DND-41 (cell line): Measurements from ENCODE around the gene CTNNA3.

ENCODE experiments used
- ATAC-seq: fragments of 200-7000 bp; cut with Tn5 transposase; 3 replicates; pipeline ENCODE4 v1.9.1; 2021; ENCODE audit warnings: low read depth; ENCODE audit not compliant: insufficient read depth
- DNase-seq: peaks from one replicate; pipeline ENCODE4 v3.0.0-alpha.2; 2020
- H2AFZ ChIP-seq: 2 replicates; pipeline ENCODE4 v1.6.0; 2012; ENCODE audit warnings: low read depth, low read length
- H3K27ac ChIP-seq: 2 replicates; pipeline ENCODE4 v1.5.1; 2012; ENCODE audit warnings: low read length, inconsistent platforms
- H3K27me3 ChIP-seq: fragments of 200-600 bp; sonication (generic); 2 replicates; pipeline ENCODE4 v1.6.0; 2012; ENCODE audit warnings: low read length, mild to moderate bottlenecking, inconsistent platforms; ENCODE audit not compliant: insufficient read depth, poor library complexity
- H3K36me3 ChIP-seq: 2 replicates; pipeline ENCODE4 v1.5.1; 2012; ENCODE audit warnings: low read length, inconsistent platforms; ENCODE audit not compliant: insufficient read depth
- H3K4me1 ChIP-seq: 2 replicates; pipeline ENCODE4 v1.5.1; 2012; ENCODE audit warnings: mild to moderate bottlenecking, low read length; ENCODE audit not compliant: insufficient read depth
- H3K4me2 ChIP-seq: 2 replicates; pipeline ENCODE4 v1.6.0; 2012; ENCODE audit warnings: mild to moderate bottlenecking, moderate library complexity, low read length, inconsistent platforms; ENCODE audit not compliant: insufficient read depth
- H3K4me3 ChIP-seq, 2 experiments: fragments of 200-600 bp in 1 of 2; shearing (Covaris generic) in 1 of 2; 2 replicates each; pipeline ENCODE4 v1.5.1; 2012 to 2016; ENCODE audit warnings: inconsistent platforms in 2 of 2, low read length in 2 of 2, mild to moderate bottlenecking in 2 of 2, low read depth in 1 of 2, moderate library complexity in 1 of 2
- H3K79me2 ChIP-seq: 2 replicates; pipeline ENCODE4 v1.6.0; 2012; ENCODE audit warnings: low read length, inconsistent platforms; ENCODE audit not compliant: insufficient read depth
- H3K9ac ChIP-seq: 2 replicates; pipeline ENCODE4 v1.6.0; 2012; ENCODE audit warnings: low read depth, mild to moderate bottlenecking, inconsistent platforms, low read length, moderate library complexity
- H3K9me3 ChIP-seq: 2 replicates; pipeline ENCODE4 v1.5.1; 2012; ENCODE audit warnings: low read length, moderate library complexity, mild to moderate bottlenecking, inconsistent platforms; ENCODE audit not compliant: insufficient read depth, severe bottlenecking
- H4K20me1 ChIP-seq: 2 replicates; pipeline ENCODE4 v1.6.0; 2012; ENCODE audit warnings: low read length; ENCODE audit not compliant: insufficient read depth
- CTCF ChIP-seq: IDR thresholded peaks from 2 replicates; pipeline ENCODE4 v1.5.1; 2012; ENCODE audit warnings: borderline replicate concordance, low read length, moderate library complexity, mild to moderate bottlenecking; ENCODE audit not compliant: poor library complexity, severe bottlenecking; ENCODE audit errors: extremely low read depth
- EZH2 ChIP-seq: IDR thresholded peaks from 3 replicates; pipeline ENCODE4 v1.6.1; 2012; ENCODE audit warnings: borderline replicate concordance, low read depth, mild to moderate bottlenecking, moderate library complexity, low read length, inconsistent platforms; ENCODE audit not compliant: severe bottlenecking

CTNNA3 gene

GRCh38 chr10:66291133-66291532 lies 1404.9 kb downstream of the CTNNA3 start:
- H3K36me3 ChIP-seq = no peaks in the 10 kb centered on the region
- no peak for DNase-seq
- H3K9ac ChIP-seq = no peak overlapping the region
- TF ChIP-seq CTCF = no peak
- no peak for TF ChIP-seq EZH2
- no peak overlapping the region for H3K4me2 ChIP-seq
- no peak overlapping the region for H3K4me3 ChIP-seq
- H3K79me2 ChIP-seq = no peaks in the 10 kb centered on the region
- H3K27ac ChIP-seq = no peak overlapping the region
- no peaks in the 10 kb centered on the region for H3K4me1 ChIP-seq
- H3K27me3 ChIP-seq = no peaks in the 10 kb centered on the region
- no peak overlapping the region for H2AFZ ChIP-seq
- no peaks in the 10 kb centered on the region for H3K9me3 ChIP-seq
- ATAC-seq = no peak
- H4K20me1 ChIP-seq = no peaks in the 10 kb centered on the region

GRCh38 chr10:66284621-66285020 lies 1411.4 kb downstream of the CTNNA3 start:
- Histone ChIP-seq H3K4me3 (no peak overlapping the region), H3K9ac (no peak overlapping the region), H3K79me2 (no peaks in the 10 kb centered on the region), H4K20me1 (no peaks in the 10 kb centered on the region), H3K4me1 (no peaks in the 10 kb centered on the region), H3K27me3 (no peaks in the 10 kb centered on the region), H2AFZ (no peak overlapping the region), H3K4me2 (no peak overlapping the region), H3K36me3 (no peaks in the 10 kb centered on the region), H3K27ac (no peak overlapping the region), H3K9me3 (no peaks in the 10 kb centered on the region)
- TF ChIP-seq CTCF = no peak
- no peak for TF ChIP-seq EZH2
- DNase-seq = no peak
- no peak for ATAC-seq

- no peaks in the 10 kb centered on the region for H3K79me2 ChIP-seq
- no peaks in the 10 kb centered on the region for H3K27me3 ChIP-seq
- no peaks in the 10 kb centered on the region for H3K4me1 ChIP-seq
- TF ChIP-seq EZH2 (no peak), CTCF (no peak)
- no peak overlapping the region for H3K27ac ChIP-seq
- H3K4me2 ChIP-seq = no peak overlapping the region
- no peak for ATAC-seq
- H3K9ac ChIP-seq = no peak overlapping the region
- no peak for DNase-seq
- H3K9me3 ChIP-seq = no peaks in the 10 kb centered on the region
- H4K20me1 ChIP-seq = no peaks in the 10 kb centered on the region
- H3K4me3 ChIP-seq = no peak overlapping the region
- H3K36me3 ChIP-seq = no peaks in the 10 kb centered on the region
- H2AFZ ChIP-seq = no peak overlapping the region
These were observed 1412.0 kb downstream of the CTNNA3 start for GRCh38 chr10:66283874-66284464.
